GM19099 (cell line): ENCODE results near the gene KCNQ4.

Experiments
- POLR2A ChIP-seq: IDR thresholded peaks from 3 replicates; pipeline ENCODE4 v1.6.1; 2011; ENCODE audit warnings: low read depth; ENCODE audit not compliant: insufficient read length; ENCODE audit errors: extremely low read depth

The KCNQ4 gene

DNA sequence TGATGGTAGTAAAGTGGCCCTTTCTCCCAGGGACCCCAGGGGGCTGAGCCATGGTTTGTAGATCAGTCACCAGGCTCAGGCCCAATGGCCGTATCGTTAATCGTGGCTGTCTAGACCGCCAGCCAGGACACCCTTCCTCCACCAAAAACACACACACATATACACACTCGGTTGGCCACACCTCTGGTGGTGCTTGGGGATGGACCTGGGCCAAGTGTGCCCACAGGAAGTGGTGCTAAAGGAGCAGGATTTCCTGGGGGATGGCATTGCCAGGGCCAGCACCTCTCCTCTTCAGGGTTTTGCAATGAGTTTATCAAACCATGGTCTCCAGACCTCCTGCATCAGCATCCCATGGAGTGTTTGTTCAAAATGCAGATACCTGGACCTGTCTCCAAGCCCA lies 42.4 kb downstream of the KCNQ4 start:
- no peak for TF ChIP-seq POLR2A

DNA sequence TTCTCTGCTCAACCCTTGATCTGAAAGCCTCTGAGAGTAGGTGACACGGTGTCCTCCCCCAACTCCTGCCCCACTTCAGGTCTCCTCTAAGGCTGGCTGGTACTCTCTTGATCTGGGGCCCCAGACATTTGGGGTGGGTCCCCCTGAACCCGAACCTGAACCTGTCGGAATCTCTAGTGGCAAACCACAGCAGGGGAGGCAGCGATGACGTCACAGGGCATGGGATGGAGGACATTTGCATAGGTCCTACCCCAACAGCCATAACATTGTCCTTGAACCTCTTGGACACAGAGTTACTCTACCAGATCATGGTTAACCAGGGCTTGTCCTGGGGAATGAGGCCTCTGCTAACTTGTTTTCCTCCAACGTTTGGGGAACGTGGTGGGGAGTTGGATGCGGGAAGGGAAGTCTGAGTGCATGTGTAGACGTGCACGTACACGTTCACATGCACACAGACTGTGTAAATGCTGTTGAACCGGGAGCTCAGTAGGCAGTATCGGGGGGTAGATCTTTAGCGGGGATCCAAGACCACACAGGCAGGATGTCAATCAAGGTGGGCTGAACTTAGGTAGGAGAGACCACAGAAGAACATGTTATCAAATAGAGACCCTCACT lies 46.2 kb downstream of the KCNQ4 start:
- TF ChIP-seq POLR2A, result no peak

DNA sequence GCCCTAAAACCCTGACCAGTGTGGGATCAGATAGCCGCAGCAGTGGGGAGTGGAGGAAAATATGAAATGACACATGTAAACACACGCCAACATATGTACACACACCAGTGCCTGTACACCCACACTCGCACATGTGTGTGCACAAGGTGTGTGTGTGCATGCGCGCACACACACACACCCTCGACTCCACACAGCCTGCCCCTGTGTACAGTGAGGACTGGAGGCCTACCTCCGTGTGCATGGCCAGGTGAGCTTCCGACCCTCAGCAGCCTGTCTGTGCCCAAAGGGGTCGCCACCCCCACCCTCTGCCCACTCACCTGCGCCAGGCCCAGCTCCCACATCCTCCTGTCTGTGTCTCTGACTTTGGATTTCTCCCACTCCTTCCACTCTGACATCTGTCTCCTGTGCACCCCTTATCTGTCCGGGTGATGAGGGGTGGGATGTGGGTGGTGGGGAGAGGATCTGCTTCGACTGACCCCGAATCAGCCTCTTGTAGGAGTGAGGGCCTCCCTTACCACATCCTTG lies 46.9 kb downstream of the KCNQ4 start:
- TF ChIP-seq POLR2A, result no peak

DNA sequence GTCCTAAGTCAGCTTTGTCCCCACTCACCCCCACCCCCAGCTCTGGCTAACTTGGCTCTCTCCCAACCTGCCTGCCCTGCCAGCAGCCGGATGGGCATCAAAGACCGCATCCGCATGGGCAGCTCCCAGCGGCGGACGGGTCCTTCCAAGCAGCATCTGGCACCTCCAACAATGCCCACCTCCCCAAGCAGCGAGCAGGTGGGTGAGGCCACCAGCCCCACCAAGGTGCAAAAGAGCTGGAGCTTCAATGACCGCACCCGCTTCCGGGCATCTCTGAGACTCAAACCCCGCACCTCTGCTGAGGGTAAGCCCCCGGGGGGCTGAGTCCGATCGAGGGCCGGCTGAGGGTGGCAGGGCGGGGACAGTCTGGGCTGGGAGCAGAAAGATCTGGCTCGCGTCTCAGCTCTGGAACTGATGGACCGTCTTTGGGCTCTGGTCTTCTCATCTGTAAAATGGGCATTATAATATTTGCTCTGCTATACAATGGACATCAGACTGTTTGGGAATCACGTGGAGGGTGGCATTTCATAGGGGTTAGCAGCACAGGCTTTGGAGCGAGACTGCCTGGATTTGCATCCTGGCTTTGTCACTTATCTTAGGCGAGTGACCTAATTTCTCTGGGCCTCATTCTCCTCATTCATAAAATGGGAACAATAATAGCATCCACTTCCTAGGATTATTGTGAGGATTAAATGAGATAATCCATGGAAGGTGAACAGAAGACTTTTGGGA lies 47.6 kb downstream of the KCNQ4 start:
- TF ChIP-seq POLR2A, result no peak

DNA sequence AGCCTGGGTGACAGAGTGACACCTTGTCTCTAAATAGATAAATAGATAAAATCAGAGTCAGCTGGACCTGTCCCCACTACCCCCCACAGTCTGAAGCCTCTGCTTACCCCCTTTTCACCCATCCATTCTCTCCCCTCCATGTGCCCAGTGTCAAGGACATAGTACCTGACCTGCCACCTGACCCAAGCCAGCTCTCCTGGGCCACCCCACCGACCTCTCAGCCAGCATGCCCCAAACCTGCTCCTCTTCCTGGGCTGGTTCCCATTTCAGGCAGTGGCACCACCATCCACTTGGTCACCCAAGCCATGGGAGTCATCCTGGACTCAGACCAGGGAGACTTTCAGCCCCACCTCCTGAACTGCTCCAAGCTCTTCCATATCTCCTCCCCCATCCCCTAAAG lies 50.4 kb downstream of the KCNQ4 start:
- no peak for TF ChIP-seq POLR2A

DNA sequence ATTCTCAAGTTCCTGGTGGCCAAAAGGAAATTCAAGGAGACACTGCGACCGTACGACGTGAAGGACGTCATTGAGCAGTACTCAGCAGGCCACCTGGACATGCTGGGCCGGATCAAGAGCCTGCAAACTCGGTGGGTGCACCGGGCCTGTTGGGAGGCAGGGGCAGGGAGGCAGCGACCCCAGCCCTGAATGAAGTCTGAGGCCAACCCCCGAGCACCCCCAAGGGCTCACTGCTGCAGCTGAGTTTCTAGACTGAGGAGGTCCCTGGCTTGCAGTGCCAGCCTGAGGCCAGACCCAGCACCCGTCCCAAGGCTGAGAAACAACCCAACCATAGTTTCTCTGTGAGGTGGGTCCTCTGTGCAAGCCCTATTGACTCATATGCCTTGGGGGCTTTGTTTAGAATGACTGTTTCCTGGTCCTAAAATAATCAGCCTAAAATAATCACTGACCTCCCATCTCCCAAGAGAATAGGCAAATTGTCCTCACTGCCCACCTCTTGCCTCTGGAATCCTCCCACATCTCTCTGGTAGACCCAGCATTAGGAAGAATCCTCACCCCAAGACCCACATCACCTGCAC lies 51.5 kb downstream of the KCNQ4 start:
- TF ChIP-seq POLR2A, result no peak

DNA sequence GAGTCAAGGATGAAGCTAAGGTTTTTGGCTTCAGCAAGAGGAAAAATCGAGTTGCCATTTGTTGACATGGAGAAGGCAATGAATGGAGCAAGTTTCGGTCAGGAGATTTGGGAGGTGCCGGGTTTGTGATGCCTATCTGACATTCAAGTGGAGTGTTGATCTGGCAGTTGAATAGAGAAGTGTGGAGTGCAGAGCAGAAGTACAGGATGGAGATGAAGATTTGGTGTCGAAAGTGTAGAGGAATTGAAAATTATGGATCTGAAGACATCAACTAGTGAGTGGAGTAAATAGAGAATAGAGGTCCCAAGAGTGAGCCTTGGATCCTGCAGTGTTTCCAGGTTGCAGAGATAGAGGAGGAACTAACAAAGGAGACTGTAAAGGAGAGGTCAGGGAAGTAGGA lies 52.7 kb downstream of the KCNQ4 start:
- no peak for TF ChIP-seq POLR2A

DNA sequence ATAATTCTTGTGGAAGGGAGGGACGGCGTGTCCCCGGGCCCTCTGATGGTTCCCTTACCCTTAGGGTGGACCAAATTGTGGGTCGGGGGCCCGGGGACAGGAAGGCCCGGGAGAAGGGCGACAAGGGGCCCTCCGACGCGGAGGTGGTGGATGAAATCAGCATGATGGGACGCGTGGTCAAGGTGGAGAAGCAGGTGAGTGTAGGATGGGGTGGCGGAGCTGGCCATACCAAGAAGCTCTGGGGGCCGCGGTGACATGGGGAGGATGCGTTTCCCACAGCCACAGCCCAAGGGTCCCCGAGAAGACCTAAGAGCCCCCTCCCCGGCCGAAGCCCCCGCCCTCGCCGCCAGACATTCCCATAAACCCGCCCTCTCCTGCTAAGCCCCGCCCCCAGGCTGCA lies 54.0 kb downstream of the KCNQ4 start:
- no peak for TF ChIP-seq POLR2A

DNA sequence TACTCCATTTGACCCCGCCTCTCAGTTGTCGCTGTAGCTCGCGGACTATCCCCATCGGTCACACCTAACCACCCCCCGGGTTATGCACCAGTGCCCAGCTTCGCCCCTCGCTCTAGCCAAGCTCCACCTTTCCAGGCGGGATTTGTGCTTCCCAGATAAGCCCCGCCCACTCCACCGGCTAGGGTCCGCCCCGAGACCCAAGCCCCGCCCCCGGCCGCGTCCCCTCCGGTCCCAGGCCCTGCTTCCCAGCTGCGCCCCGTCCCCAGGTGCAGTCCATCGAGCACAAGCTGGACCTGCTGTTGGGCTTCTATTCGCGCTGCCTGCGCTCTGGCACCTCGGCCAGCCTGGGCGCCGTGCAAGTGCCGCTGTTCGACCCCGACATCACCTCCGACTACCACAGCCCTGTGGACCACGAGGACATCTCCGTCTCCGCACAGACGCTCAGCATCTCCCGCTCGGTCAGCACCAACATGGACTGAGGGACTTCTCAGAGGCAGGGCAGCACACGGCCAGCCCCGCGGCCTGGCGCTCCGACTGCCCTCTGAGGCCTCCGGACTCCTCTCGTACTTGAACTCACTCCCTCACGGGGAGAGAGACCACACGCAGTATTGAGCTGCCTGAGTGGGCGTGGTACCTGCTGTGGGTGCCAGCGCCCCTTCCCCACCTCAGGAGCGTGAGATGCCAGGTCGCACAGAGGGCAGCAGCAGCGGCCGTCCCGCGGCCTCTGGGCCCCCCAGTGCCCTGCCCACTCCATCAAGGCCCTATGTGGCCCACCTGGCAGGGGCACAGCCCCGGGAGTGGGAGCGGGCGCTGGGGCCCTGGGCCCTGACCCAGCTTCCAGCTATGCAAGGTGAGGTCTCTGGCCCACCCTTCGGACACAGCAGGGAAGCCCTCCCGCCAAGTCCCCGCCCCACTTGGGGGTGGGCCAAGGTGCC lies 54.7 kb downstream of the KCNQ4 start:
- TF ChIP-seq POLR2A, result no peak

DNA sequence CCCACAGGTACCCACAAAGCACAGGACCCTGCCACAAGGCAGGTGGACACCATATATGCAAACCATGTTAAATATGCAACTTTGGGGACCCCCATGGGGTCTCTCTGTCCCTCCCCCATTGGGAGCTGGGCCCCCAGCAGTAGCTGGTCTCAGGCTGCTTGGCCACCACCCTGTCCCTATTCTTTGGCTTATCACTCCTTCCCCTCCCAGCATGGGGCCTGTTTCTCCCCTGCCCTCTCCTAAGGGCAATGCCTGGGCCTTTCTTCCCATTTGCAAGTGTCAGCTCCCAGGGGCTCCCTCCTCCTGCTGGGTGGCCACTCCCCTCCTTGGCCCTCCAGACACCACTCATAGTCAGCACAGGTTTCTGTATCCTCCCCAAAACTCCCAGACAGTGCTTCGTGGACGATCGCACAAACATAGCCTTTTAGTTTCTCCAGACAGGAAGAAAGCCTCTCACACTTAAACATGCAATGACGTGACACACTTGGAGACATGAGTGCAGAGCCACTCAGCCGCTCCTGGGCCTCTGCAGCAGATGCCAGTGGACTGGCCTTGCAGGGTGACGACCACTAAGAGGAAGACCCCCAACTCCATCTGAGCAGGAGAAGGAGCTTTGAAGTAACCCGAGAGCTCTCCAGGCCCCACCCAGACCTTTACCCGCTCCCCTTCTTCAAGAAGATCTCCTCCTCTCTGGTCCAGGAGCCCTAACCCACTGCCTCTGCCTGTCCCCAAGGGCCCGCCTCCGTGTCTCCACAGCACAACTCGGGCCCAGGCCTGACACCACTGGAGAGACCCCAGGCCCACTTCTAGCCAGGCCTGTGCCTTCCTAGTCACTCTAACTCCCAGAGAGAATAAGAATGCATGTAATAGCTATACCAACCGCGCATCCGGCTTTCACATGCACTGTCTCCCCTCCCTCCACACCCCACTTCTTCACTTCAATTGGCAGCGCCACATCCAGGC lies 55.7 kb downstream of the KCNQ4 start:
- TF ChIP-seq POLR2A, result no peak

DNA sequence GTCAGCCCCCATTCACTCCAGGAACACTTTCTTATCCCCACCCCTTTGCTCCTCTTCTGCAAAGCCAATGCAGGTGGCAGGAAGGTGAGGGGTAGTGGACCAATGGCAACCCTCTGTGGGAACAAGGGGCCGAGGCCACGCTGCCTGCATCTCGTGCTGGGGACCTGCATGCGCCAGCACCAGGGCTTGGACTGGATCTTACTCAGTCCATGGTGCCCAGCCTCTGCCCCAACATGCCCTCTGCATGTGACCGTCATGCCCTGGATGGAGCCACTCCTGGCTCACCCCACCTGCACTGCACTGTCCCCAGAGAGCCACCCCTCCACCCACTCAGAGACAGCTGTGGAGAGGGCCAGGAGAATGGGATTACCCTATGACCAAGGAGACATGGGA lies 56.4 kb downstream of the KCNQ4 start:
- TF ChIP-seq POLR2A, result no peak

DNA sequence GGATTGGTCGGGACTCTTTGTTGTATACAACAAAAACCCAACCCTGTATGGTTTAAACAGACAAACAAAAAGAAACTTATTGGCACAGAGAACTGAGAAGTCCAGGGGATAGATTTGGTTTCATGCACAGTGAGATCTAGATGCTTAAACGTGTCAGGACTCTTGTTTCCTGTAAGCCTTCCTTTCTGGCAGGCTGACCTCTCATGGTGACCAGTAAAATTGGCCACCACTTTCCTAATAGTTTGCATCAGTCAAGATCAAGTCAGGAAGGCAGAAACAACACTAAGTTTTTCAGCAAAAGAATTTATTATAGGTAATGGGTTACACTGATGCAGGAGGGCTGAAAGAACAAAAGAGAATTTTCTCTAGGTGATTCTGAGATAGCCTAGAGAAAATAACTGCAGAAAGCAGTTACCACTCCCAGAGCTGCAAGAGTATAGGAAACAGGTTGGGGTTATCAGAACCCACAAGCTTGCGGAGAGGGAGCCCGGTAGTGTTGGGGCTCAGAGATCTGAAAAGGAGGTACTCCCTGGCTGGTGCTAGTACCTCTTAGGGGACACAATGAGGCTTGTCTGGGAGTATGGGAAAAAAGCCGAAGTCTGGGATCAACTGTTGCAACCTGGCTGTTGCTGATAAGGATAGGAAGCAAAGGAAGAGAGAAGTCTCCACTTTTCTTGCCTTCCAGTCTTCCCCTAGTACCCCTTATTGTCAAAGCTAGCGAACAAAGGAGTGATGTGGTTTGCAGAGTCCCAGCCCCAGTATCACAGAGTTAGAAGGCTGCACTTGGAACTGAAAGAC lies 57.1 kb downstream of the KCNQ4 start:
- TF ChIP-seq POLR2A, result no peak

DNA sequence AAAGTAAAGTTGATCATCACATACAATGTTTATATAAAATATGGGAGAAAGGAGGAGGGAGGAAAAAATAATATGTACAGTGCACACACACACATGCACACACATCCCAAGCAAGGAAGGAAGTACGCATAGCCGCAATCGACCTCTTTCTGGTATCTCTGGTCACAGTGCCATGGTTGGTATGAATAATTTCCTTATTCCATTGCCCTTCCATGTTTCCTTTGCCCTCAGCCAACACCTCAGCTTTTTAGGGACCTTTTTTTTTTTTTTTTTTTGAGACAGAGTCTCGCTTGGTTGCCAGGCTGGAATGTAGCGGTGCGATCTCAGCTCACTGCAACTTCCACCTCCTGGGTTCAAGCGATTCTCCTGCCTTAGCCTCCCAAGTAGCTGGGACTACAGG lies 58.0 kb downstream of the KCNQ4 start:
- TF ChIP-seq POLR2A, result no peak
